Inflammatory macrophage (primary cell): ENCODE measurements around the gene FHL2.

Experiments
- DNase-seq, 2 donors: peaks; one replicate each; pipeline ENCODE4 v3.0.0-alpha.2; 2020 to 2022

The FHL2 gene

GRCh38 chr2:105421053-105421452, 22.2 kb upstream of the FHL2 start:
- DNase-seq = no peak

DNA sequence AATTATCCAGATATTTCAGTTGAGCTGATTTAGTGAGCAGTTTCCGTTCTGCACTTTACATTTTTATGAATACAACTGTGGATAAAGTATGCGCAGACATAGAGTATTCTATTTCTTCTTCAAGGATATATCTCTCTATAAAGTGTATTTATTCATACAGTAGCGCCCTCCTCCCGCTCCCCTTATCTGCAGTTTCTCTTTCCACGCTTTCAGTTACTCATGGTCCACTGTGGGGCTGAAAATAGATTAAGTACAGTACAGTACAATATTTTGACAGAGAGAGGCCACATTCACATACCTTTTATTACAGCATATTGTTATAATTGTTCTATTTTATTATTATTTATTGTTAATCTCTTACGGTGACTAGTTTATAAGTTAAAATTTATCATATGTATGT, 19.7 kb upstream of the FHL2 start:
- DNase-seq = no peak

GRCh38 chr2:105417857-105418436, 19.1 kb upstream of the FHL2 start:
- DNase-seq = no peak

- DNase-seq = no peak
These were observed 17.3 kb upstream of the FHL2 start for GRCh38 chr2:105416156-105416555.

DNA sequence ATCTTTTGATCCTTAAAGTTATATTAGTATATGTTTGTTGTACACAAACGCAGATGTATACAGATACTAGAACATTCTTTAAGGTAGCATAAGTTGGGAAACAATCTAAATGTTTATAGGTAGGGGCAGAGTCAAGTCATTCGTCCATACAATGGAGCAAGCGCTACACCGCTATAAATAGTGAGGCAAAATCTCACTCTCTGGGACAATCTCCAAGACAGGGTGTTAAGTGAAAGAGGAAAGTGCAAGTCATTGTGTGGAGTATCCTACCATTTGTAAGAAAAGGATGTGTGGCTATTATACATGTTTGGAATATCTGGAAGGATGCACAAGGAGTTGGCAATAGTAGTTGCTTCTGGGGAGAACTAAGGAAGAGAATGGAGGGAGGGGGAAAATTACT, 16.2 kb upstream of the FHL2 start:
- DNase-seq = no peak

GRCh38 chr2:105413206-105413605, 14.4 kb upstream of the FHL2 start:
- peak in 1 of 2 donors; percentile 3 for DNase-seq

DNA sequence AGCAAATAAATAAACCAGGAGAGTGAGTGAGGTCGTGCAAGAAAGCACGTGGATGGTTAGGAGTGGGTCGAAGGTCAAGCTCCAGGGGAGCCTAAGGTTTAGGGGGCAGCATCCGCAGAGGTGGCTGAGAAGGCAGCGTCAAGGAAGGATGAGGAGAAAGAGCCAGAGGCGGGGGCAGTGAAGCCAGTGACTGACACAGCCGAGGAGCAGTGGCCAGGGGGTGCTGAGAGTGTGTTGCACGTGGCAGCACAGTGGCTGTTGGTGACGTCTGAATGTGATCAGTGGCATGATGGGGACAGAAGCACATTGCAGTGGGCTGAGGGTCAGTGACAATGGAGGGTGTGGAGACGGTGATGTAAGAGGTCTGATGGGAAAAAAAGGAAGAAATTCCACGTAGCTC, 13.7 kb upstream of the FHL2 start:
- DNase-seq = no peak

GRCh38 chr2:105411720-105412407, 13.0 kb upstream of the FHL2 start:
- DNase-seq = no peak

DNA sequence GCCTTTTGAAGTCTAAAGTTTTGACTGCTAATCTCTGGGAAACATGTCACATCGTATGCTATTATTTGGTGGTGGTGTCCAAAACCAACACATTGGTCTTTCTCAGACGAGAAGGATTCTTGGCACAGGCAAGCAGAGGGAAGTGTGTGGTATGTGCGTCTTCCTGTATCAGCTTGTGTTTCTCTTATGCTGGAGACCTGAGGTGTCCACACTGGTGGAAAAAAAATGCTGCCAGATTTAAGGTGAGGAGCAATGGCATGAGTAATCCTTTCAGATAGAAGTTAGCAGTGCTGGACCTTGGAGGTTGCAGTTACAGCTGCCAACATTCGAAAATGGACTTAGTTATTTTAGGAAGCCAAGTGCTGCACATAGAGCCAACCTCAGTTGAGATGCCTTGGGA, 11.7 kb upstream of the FHL2 start:
- DNase-seq = no peak

DNA sequence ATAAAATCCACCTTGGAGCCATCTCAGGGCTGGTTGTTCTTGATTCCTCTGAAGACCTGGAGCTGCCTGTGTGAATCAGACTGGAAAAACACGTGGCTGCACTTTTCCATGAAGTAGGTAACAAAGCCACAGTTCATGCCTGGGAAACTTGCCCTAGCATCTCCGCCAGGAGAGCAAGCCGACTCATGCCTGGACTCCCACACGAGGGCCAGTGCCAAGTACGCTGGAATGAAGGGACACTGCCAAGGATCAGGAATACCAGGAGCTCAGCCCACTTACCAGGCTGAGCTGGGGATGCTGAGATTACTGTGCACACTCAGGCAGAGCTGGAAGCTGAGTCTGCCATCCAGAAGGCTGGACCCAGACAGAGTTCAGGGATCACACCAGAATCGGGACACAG, 10.9 kb upstream of the FHL2 start:
- DNase-seq = no peak

GRCh38 chr2:105407946-105408743, 9.3 kb upstream of the FHL2 start:
- DNase-seq = no peak

GRCh38 chr2:105406221-105406620, 7.4 kb upstream of the FHL2 start:
- no peak for DNase-seq

DNA sequence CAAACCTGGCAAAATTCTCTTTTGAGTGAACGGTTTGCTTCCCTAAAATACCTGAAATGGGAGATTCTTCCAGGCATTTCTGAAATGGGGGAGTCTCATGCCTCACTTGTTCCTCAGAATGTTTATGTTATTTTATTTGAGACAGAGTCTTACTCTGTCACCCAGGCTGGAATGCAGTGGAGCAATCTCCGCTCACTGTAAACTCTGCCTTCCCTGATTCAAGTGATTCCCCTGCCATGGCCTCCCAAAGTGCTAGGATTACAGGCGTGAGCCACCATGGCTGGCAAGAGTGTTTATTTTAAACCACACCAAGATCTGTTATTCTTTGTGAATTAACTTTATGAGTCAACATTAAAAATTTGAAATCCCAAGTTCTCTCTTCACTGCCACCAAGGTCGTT, 6.4 kb upstream of the FHL2 start:
- no peak for DNase-seq

DNA sequence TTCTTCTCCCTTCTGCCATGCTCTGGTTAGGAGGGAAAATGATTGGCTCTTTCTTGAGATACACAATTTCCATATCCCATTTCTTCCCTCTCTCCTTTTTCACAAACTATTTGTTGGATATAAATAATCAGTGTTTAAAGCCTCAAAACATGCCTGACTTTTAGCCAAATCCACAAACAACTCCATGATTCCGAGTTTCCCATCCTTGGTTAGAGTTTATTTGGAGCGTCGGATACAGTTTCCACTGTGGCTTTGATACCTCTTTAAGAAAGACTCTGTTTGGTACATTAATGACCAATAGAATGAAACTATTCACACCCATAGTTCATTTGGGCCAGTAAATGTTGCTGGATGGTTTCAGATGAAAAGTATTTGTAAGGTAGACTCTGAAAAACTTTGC, 5.9 kb upstream of the FHL2 start:
- DNase-seq = no peak

GRCh38 chr2:105403783-105404698, 5.2 kb upstream of the FHL2 start:
- DNase-seq = no peak

DNA sequence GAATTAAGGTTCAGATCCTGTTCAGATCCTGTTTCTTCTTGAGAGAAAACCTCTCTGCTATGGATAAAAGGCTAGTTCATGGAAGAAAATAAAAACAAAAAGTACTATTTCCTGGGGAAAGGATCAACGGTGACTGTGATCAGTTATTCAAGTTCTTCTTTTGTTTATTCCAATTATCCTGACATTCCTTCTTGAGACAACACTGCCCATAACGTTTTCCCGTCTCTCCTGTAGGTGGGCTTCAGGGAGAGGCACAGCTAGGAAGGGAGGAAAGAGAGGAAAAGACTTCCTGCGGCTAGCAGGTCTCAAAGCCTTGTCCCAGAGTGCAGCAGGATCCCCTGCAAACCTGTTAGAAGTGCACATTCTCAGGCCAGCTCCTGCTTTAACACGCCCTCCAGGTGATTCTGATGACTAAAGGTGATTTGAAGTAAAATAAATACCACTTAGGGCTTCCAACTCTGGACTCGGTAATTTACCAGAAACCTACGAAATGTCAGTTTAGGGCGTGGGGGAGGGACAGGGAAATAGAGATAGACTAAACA, 4.5 kb upstream of the FHL2 start:
- DNase-seq = no peak

GRCh38 chr2:105402809-105403208, 4.0 kb upstream of the FHL2 start:
- DNase-seq = no peak

- no peak for DNase-seq
These were observed 3.0 kb upstream of the FHL2 start for GRCh38 chr2:105401867-105402266.

DNA sequence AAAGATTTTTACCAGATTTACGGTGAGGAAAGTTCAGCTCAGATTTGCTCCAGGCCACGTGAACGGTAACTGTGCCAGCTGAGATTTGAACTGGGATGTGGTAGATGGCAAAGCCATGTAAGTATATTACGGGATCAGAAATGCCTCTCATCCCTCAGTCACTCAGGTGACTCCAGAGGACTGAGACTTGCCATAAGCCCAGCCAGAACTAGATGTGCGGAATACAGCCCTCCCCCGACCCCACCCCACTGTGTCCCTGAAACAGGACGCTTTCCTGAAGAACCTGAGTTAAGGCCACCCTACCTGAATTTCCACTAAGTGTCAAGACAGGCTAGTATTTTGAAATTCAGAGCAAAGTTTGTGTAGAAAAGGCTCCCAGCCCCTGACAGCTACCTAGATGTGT, 1.3 kb upstream of the FHL2 start:
- no peak for DNase-seq

- DNase-seq = no peak
These were observed 483 bp upstream of the FHL2 start for GRCh38 chr2:105399207-105399861.

GRCh38 chr2:105397953-105398335, 907 bp downstream of the FHL2 start:
- no peak for DNase-seq
